GM18870 (cell line): ENCODE measurements around the gene CYGB.
"Not testable (repeated sequence)": the region's sequence is repeated elsewhere in the genome, so short reads cannot be mapped to it uniquely, and the experiment has no call there.

Experiments used
- ATAC-seq: cut with Tn5 transposase; IDR thresholded peaks from one replicate; pipeline ENCODE4 v1.9.1; 2021; ENCODE audit warnings: moderate library complexity; ENCODE audit not compliant: unreplicated experiment

CYGB gene

GRCh38 chr17:76525513-76525833 lies 12.0 kb downstream of the CYGB start:
- ATAC-seq: not testable (repeated sequence)

GRCh38 chr17:76524598-76525512 lies 12.7 kb downstream of the CYGB start:
- ATAC-seq: no peak

DNA sequence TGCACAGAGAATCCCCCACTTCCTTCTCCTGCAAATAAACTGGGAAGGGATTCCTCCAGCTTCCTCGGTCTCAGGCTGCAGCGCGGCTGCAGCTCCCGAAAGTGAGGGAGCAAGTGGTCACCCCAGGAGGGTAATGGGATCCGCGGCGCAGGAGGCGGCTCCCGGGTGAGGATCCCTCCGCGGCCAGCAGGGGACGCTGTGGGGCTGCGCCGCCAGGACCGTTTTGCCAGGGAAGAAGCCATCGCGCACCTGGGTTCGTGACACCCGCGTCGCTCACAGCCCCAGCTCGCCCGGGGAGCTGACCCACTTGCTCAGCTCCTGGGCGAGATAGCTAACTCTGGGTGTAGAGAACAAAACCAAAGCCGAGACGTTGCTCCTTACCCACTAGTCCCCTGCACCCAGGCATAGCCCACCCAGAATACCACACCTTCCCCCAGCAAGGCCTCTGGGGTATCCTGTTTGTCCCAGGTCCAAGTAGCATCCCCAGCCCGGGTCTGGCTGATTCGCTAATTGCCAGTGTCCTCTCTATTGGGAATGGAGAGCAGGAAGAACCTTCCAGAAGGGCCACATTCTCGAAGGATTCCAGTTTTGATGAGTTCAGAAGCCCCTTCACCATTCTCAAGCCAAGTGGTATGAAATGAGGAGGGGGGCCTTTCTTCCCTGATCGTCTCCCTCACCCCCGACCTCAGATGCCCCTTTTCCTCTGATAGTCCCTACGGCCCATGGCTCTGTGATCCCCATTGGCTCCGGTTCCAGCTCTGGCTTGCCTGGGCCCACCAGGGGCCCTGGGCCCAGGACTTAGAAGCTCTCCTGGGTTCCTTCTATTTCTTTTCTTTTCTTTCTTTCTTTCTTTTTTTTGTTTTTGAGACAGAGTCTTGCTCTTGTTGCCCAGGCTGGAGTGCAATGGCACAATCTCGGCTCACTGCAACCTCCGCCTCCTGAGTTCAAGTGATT lies 14.1 kb downstream of the CYGB start:
- ATAC-seq: no peak

DNA sequence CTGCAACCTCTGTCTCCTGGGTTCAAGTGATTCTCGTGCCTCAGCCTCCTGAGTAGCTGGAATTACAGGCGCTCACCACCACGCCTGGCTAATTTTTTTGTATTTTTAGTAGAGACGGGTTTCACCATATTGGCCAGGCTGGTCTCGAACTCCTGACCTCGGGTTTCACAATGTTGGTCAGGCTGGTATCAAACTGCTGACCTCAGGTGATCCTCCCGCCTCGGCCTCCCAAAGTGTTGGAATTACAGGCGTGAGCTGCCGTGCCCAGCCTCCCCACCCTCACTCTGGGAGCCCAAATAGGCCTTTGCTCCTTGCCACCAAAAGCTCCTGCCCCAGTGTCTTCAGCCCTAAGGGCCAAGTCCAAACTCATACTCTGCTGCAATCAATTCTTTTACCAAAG lies 15.8 kb downstream of the CYGB start:
- not testable (repeated sequence) for ATAC-seq

DNA sequence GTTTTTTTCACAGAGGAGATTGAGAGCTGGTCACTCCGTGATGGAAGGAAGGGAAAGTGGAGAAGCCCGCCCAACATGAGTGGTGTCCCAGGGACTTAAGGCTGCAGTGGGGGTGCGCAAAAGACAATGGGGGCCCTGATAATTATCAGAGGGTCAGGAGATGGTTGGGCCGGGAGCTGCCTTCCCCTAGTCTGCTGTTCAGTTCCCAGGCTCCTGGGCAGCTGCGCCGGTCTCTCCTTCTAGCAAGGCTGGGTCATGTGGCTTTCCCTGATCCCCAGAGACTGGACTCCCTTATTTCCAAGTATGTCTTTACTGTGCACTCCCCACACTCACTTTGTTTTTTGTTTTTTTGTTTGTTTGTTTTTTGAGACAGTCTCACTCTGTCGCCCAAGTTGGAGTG lies 16.2 kb downstream of the CYGB start:
- ATAC-seq: no peak

- no peak for ATAC-seq
These were observed 18.2 kb downstream of the CYGB start for GRCh38 chr17:76519048-76519966.

DNA sequence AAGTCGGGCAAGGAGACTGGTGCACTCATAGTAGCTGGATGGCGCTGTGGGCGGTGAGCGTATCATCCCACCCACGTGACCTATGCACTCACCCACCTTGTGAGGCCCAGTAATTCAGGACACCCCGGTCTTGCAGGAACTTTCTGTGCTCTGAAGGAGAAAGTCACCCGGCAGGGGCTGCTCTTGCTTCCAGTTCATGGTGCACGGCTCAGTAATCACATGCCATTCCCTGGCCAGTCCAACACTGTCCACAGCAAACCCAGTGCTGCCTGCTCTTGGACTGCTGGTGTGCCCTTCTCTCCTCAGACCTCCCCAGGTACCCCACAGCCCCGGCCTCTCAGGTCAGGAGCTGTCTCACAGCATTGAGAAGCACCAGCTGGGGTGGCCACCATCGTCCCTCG lies 19.9 kb downstream of the CYGB start:
- ATAC-seq: no peak

DNA sequence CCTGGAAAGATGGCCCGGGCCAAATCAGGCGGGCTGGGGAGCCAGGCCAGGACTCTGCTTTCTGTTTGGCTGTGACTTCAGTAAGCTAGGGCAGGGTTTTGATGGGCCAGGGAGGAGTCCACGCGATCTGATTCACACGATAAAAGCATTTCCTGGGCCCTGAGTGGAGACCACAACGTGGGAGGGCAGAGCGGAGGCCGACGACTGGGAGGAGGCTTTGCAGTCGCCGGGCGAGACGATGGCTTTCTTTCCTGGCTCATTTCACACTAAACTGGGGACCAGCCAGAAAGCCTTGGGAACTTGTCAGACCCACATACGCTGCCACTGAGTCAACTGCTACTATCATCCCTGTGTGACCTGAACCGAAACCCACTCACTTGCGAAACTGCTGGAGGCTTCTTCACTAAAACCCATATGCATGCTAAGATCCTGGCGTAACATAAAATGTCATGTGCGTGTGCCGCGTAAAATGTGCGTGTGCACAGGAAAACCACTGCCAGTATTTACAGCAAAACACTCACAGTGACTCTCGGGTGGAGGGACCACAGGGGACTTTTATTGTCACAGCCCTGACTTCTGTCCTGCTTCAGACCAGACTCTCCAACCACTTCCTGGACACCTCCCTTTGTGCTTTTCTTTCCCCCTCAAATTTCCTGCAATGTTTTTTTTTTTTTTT lies 22.1 kb downstream of the CYGB start:
- no peak for ATAC-seq

DNA sequence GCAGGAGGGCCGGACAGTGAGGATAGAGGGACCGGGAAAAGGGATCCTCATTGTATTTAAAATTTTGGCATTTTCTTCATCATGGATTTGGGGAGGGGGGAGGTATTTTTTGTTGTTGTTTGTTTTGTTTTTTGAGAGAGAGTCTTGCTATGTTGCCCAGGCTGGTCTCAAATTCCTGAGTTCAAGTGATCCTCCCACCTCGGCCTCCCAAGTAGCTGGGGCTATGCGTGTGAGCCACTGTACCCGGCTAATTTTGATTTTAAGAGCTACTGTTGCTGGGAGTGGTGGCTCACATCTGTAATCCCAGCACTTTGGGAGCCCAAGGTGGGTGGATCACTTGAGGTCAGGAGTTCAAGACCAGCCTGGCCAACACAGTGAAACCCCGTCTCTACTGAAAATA lies 23.2 kb downstream of the CYGB start:
- ATAC-seq: not testable (repeated sequence)

- no peak for ATAC-seq
These were observed 24.2 kb downstream of the CYGB start for GRCh38 chr17:76513306-76513692.

GRCh38 chr17:76512366-76513305 lies 24.9 kb downstream of the CYGB start:
- no peak for ATAC-seq

- no peak for ATAC-seq
These were observed 25.7 kb downstream of the CYGB start for GRCh38 chr17:76511668-76512365.

DNA sequence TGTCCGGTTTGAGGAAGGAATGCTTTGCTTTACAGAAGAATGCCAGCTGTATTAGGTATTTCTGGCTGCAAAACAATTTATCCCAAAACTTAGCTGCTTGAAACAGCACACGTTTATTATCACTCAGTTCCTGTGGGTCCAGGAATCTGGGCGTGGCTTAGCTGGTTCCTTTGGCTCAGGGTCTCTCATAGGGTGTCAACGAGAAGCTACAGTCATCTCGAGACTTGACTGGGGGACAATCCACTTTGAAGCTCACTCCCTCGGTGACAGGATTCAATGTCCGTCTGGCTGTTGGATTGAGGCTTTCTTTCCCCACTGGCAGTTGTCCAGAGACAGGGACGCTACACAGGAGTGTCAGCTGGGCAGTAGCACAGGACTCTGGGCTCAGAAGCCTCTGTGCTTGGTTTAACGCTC lies 26.7 kb downstream of the CYGB start:
- no peak for ATAC-seq

- ATAC-seq: not testable (repeated sequence)
These were observed 28.9 kb downstream of the CYGB start for GRCh38 chr17:76508472-76509063.

GRCh38 chr17:76506408-76507345 lies 30.8 kb downstream of the CYGB start:
- ATAC-seq: no peak

- ATAC-seq: no peak
These were observed 33.4 kb downstream of the CYGB start for GRCh38 chr17:76504117-76504516.
